ENCODE results near the gene ZNF525.
"Not testable (repeated sequence)": the region's sequence is repeated elsewhere in the genome, so short reads cannot be mapped to it uniquely, and the experiment has no call there.

GRCh38 chr19:53423074-53423473 is 57.6 kb downstream of the ZNF525 start:
- TF ChIP-seq EZH2 (IDR thresholded peaks at IDR 0.05; ENCODE audit: borderline replicate concordance, low read length); CTCF (conservative IDR thresholded peaks at IDR 0.05 in 1 of 2, IDR thresholded peaks at IDR 0.05 in 1 of 2; ENCODE audit: extremely low read depth in 1 of 2, insufficient read depth in 1 of 2, low read depth in 1 of 2, low read length in 2 of 2): not testable (repeated sequence)

Data from mammary epithelial cell (primary cell).